Measurements from ENCODE around the gene DAZAP2.
A peak's percentile ranks its signal among the peaks of the same experiment; 100 is the strongest.
"Not testable (repeated sequence)": the region's sequence is repeated elsewhere in the genome, so short reads cannot be mapped to it uniquely, and the experiment has no call there.

DAZAP2 gene

DNA sequence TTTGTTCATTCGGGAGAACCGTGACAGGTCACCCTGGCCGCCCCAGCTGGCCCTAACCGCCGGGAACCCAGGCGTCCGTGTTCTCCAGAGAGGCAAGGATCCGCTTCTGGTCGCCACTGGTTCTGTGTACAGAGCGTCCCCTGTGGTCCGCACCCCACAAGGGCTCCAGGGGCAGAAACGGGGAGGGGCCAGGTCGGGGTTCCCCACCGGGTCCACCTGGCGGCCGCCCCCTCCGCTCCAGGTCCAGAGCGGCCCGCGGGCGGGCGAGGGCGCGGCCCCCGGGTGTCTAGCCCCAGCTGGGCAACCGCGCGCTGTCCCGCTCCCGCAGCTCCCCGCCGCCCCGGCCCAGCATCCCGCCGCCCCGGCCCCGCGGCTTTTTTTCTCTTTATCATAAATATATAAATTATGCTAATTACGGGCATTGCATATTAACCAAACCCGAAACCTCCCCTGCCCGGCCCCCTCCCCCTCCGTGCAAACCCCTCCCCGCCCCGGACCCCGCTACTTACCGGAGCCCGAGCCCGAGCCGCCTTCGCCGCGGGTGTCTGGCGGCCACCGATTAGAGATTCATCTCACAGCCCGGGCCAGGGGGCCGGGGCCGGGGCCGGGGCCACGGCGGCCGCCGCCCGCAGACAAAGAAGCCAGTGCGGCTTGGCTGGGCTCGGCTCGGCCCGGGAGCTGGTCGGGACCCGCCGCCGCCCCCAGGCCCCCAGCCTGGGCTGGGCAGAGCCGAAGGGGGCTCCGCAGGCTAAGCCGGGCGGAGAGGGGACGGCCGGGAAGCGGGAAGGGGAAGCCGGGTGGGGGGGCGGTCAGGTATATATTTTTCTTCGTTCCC is 21.3 kb upstream of the DAZAP2 start:
- peak; percentile 30 to 81 (median 68) for DNase-seq

GRCh38 chr12:51217968-51218606 is 20.5 kb upstream of the DAZAP2 start, which contains the start of gene POU6F1:
TSS of gene POU6F1 (minus strand) at chr12:51218062. CDS start at chr12:51206836, 11,226 bp downstream.
- peak; percentile 78 to 83 (median 81) for DNase-seq

GRCh38 chr12:51218607-51219161 is 19.9 kb upstream of the DAZAP2 start:
- DNase-seq = no peak

DNA sequence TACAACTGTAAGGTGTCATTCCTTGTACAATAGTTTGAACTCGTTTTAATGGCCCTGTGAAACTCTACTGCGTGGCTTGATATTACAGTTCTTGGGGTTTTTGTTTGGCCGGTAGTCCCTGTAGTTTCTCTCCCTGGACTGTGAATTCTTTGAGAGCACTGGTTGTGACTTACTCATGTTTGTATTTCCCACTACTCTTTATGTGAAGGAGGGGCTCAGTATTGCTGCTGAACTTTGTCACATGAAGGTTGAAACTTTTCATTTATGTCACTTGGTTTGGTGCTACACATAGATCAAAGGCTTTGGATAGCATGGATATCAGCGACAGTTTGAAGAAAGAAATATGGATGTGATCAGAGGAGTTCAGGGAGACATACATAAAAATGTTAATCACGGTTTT is 19.3 kb upstream of the DAZAP2 start:
- no peak for DNase-seq

DNA sequence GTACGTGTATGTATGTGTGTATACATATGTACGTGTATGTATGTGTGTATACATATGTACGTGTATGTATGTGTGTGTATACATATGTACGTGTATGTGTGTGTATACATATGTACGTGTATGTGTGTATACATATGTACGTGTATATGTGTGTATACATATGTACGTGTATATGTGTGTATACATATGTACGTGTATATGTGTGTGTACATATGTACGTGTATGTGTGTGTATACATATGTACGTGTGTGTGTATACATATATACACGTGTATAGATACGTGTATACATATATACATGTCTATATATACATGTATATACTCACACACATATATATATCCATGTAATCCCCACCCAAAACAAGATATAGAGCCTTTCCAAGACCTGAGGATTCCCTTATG is 18.8 kb upstream of the DAZAP2 start:
- not testable (repeated sequence) for DNase-seq

GRCh38 chr12:51222461-51222860 is 16.2 kb upstream of the DAZAP2 start:
- peak in 2 of 3 experiments; percentile 46 to 84 for DNase-seq

- DNase-seq = no peak
These were observed 14.0 kb upstream of the DAZAP2 start for GRCh38 chr12:51224625-51225024.

- no peak for DNase-seq
These were observed 13.4 kb upstream of the DAZAP2 start for GRCh38 chr12:51225234-51225633.

GRCh38 chr12:51225771-51226170 is 12.9 kb upstream of the DAZAP2 start:
- DNase-seq = no peak

GRCh38 chr12:51227112-51227511 is 11.5 kb upstream of the DAZAP2 start:
- not testable (repeated sequence) for DNase-seq

- DNase-seq = no peak
These were observed 10.7 kb upstream of the DAZAP2 start for GRCh38 chr12:51227962-51228361.

GRCh38 chr12:51229116-51229809 is 9.4 kb upstream of the DAZAP2 start:
- no peak for DNase-seq

- no peak for DNase-seq
These were observed 6.0 kb upstream of the DAZAP2 start for GRCh38 chr12:51232642-51233041.

GRCh38 chr12:51234530-51234929 is 4.1 kb upstream of the DAZAP2 start:
- no peak for DNase-seq

DNA sequence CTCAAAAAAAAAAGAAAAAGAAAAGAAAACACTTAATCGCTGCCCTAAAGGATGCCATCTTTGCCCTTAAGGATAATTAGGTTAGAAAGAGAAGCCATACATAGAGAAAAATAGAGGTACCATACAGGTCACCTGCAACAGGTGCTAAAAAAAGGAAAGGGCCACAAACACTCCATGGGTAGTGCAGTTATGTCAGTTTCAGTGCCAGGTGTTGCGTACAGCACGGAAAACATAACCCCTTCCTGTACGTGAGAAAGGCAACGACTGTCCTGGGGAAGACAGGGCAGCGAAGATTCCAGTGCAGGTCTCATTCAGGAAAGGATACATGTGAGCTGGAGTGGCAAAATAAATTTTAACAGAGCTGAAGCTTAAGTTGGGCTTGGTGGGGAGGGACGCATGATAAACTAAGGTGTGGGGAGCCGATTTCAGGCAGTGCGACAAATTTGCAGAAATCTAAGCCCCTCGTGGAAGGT is 553 bp upstream of the DAZAP2 start:
- DNase-seq = peak in 1 of 3 experiments; percentile 47

- DNase-seq = no peak
These were observed 2.3 kb downstream of the DAZAP2 start for GRCh38 chr12:51240971-51241370.

- DNase-seq = no peak
These were observed 3.5 kb downstream of the DAZAP2 start for GRCh38 chr12:51242120-51242519.

DNA sequence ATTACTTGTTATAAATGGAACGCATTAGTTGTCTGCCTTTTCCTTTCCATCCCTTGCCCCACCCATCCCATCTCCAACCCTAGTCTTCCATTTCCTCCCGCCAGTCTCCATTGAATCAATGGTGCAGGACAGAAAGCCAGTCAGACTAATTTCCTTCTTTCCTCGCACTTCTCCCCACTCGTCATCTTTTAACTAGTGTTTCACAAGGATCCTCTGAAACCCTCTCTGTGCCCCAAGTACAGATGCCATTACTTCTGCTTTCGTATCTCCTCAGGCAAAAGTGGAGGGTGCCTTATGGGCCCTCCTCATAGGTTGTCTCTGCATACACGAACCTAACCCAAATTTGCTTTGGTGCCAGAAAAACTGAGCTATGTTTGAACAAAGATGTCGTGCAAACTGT is 4.2 kb downstream of the DAZAP2 start:
- DNase-seq = no peak

DNA sequence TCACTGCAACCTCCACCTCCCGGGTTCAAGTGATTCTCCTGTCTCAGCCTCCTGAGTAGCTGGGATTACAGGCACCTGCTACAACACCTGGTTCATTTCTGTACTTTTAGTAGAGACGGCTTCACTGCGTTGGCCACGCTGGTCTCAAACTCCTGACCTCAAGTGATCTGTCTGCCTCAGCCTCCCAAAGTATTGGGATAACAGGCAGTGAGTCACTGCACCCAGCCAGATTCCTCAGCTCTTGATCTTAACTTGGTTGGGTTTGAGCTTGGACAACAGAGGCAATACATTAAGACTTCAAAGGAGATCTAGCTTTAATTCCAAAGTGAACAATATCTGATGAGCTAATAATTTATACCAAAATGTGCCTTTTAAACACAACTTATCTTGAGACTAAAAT is 5.6 kb downstream of the DAZAP2 start:
- no peak for DNase-seq

- DNase-seq = no peak
These were observed 7.0 kb downstream of the DAZAP2 start for GRCh38 chr12:51245476-51246253.

DNA sequence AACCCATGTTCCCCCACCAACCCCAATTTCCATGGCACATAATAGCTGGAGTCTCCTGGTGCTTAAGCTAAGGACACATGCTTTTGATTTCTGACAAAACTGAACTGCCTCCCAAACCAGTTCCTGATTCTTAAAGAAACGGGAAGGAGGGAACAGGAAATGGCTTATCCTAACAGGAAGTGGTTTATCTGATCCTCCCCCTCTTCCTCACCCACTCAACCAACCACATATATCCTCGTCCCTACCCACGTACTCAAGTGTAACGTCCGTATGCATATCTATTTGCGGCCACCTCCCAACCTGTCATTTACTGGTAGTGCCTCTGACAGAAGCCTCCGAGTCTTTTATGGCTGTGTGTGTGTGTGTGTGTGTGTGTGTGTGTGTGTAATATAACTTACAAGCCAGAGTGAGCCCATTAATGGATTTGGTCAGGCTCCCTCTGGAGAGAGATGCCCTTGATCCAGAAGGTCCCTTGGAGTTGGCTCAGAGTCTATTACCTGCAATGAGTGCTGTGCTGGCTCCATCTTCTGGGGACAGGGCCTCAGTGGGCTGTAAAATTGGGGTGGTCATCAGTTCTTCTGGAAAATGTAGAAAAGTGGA is 7.7 kb downstream of the DAZAP2 start:
- peak; percentile 3 to 39 (median 15) for DNase-seq

Measured in NCI-H1417 (cell line).